HEK293 (cell line): Measurements from ENCODE around the gene PCID2.

Experiments used
- HOXA7 ChIP-seq: sonication (generic); formaldehyde crosslinking; IDR thresholded peaks from 2 replicates; pipeline ENCODE4 v1.8.1; 2022; ENCODE audit warnings: missing genetic modification reagents, borderline replicate concordance
- SALL2 ChIP-seq: fragments of 450-650 bp; formaldehyde crosslinking; IDR thresholded peaks from 2 replicates; pipeline ENCODE4 v1.5.0; 2017; ENCODE audit warnings: missing biosample characterization, mild to moderate bottlenecking, missing genetic modification characterization, borderline replicate concordance
- SP7 ChIP-seq: fragments of 450-650 bp; formaldehyde crosslinking; IDR thresholded peaks from 2 replicates; pipeline ENCODE4 v1.5.1; 2016; ENCODE audit warnings: missing biosample characterization, missing genetic modification characterization
- ZNF140 ChIP-seq: fragments of 450-650 bp; formaldehyde crosslinking; IDR thresholded peaks from 2 replicates; pipeline ENCODE4 v1.5.1; 2016; ENCODE audit warnings: missing biosample characterization, missing genetic modification characterization
- ZNF2 ChIP-seq: fragments of 450-650 bp; formaldehyde crosslinking; IDR thresholded peaks from 2 replicates; pipeline ENCODE4 v1.5.1; 2016; ENCODE audit warnings: missing biosample characterization, missing genetic modification characterization
- ZNF391 ChIP-seq: fragments of 450-650 bp; formaldehyde crosslinking; IDR thresholded peaks from 2 replicates; pipeline ENCODE4 v1.5.1; 2016; ENCODE audit warnings: low read depth, missing biosample characterization, missing genetic modification characterization, borderline replicate concordance
- ZNF660 ChIP-seq: fragments of 450-650 bp; IDR thresholded peaks from 2 replicates; pipeline ENCODE4 v1.5.1; 2018; ENCODE audit warnings: missing biosample characterization, mild to moderate bottlenecking, missing genetic modification characterization
- TF ChIP-seq, protein P1 (sequence below): fragments of 450-650 bp; formaldehyde crosslinking; IDR thresholded peaks from 2 replicates; pipeline ENCODE4 v1.5.1; 2016; ENCODE audit warnings: missing biosample characterization, missing genetic modification characterization
- TF ChIP-seq, protein P2 (sequence below): fragments of 450-650 bp; formaldehyde crosslinking; IDR thresholded peaks from 2 replicates; pipeline ENCODE4 v1.5.1; 2016; ENCODE audit warnings: missing biosample characterization, missing genetic modification characterization
- TF ChIP-seq, protein P3 (sequence below): fragments of 450-650 bp; formaldehyde crosslinking; IDR thresholded peaks from 2 replicates; pipeline ENCODE4 v1.5.1; 2016; ENCODE audit warnings: missing biosample characterization, missing genetic modification characterization
- TF ChIP-seq, protein P4 (sequence below): fragments of 450-650 bp; formaldehyde crosslinking; IDR thresholded peaks from 2 replicates; pipeline ENCODE4 v1.5.1; 2017; ENCODE audit warnings: missing biosample characterization, missing genetic modification characterization

DNA sequence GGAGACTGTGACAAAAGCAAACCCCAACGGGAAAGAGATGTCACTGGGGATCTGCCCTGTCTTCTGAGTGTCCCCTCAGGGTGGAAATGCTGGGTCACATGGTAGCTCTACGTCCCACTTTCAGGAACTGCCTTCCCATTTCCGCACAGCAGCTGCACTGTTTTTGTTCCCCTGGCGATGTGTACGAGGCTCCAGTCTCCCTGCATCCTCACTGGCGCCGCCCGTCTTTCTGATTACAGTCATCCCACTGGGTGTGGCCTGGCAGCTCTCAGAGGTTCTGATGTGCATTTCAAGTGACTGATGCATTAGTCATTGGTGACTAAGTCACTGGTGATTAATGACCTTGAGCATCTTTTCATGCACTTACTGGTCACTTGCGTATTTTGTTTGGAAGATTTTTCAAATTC, 21.2 kb downstream of the PCID2 start:
- TF ChIP-seq ZNF660 (tag by site-specific recombination) (peak; percentile 88; the same call in 1 of the 2 replicates), ZNF2 (tag by site-specific recombination) (no peak), ZNF391 (tag by site-specific recombination) (no peak), HOXA7 (CRISPR knock-in tag) (no peak), SP7 (peak; percentile 81), SALL2 (tag by site-specific recombination) (no peak), ZNF140 (tag by site-specific recombination) (no peak)
- TF ChIP-seq, protein P1, sequence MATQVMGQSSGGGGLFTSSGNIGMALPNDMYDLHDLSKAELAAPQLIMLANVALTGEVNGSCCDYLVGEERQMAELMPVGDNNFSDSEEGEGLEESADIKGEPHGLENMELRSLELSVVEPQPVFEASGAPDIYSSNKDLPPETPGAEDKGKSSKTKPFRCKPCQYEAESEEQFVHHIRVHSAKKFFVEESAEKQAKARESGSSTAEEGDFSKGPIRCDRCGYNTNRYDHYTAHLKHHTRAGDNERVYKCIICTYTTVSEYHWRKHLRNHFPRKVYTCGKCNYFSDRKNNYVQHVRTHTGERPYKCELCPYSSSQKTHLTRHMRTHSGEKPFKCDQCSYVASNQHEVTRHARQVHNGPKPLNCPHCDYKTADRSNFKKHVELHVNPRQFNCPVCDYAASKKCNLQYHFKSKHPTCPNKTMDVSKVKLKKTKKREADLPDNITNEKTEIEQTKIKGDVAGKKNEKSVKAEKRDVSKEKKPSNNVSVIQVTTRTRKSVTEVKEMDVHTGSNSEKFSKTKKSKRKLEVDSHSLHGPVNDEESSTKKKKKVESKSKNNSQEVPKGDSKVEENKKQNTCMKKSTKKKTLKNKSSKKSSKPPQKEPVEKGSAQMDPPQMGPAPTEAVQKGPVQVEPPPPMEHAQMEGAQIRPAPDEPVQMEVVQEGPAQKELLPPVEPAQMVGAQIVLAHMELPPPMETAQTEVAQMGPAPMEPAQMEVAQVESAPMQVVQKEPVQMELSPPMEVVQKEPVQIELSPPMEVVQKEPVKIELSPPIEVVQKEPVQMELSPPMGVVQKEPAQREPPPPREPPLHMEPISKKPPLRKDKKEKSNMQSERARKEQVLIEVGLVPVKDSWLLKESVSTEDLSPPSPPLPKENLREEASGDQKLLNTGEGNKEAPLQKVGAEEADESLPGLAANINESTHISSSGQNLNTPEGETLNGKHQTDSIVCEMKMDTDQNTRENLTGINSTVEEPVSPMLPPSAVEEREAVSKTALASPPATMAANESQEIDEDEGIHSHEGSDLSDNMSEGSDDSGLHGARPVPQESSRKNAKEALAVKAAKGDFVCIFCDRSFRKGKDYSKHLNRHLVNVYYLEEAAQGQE (tag by site-specific recombination), result no peak
- TF ChIP-seq, protein P2, sequence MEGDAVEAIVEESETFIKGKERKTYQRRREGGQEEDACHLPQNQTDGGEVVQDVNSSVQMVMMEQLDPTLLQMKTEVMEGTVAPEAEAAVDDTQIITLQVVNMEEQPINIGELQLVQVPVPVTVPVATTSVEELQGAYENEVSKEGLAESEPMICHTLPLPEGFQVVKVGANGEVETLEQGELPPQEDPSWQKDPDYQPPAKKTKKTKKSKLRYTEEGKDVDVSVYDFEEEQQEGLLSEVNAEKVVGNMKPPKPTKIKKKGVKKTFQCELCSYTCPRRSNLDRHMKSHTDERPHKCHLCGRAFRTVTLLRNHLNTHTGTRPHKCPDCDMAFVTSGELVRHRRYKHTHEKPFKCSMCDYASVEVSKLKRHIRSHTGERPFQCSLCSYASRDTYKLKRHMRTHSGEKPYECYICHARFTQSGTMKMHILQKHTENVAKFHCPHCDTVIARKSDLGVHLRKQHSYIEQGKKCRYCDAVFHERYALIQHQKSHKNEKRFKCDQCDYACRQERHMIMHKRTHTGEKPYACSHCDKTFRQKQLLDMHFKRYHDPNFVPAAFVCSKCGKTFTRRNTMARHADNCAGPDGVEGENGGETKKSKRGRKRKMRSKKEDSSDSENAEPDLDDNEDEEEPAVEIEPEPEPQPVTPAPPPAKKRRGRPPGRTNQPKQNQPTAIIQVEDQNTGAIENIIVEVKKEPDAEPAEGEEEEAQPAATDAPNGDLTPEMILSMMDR (tag by site-specific recombination), result no peak
- TF ChIP-seq, protein P3, sequence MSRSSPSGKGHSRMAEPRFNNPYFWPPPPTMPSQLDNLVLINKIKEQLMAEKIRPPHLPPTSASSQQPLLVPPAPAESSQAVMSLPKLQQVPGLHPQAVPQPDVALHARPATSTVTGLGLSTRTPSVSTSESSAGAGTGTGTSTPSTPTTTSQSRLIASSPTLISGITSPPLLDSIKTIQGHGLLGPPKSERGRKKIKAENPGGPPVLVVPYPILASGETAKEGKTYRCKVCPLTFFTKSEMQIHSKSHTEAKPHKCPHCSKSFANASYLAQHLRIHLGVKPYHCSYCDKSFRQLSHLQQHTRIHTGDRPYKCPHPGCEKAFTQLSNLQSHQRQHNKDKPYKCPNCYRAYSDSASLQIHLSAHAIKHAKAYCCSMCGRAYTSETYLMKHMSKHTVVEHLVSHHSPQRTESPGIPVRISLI, result no peak
- TF ChIP-seq, protein P4, sequence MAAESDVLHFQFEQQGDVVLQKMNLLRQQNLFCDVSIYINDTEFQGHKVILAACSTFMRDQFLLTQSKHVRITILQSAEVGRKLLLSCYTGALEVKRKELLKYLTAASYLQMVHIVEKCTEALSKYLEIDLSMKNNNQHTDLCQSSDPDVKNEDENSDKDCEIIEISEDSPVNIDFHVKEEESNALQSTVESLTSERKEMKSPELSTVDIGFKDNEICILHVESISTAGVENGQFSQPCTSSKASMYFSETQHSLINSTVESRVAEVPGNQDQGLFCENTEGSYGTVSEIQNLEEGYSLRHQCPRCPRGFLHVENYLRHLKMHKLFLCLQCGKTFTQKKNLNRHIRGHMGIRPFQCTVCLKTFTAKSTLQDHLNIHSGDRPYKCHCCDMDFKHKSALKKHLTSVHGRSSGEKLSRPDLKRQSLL (tag by site-specific recombination), result no peak
